K562 (cell line): ENCODE measurements around the gene KCNC3. TPM values are rescaled to one million over a fixed set of nuclear protein-coding genes. Genes with fewer than 3 reads are reported as not detected.

Experiments used
- ASH1L ChIP-seq: fragments of 450-650 bp; IDR thresholded peaks from 2 replicates; pipeline ENCODE4 v1.6.1; 2018; ENCODE audit warnings: borderline replicate concordance, mild to moderate bottlenecking, low read depth; ENCODE audit not compliant: partially characterized antibody
- ATF2 ChIP-seq: sonication (generic); formaldehyde crosslinking; IDR thresholded peaks from 2 replicates; pipeline ENCODE4 v1.8.1; 2022; ENCODE audit warnings: missing genetic modification reagents
- BACH1 ChIP-seq: fragments of 200-800 bp; sonication (Bioruptor generic); IDR thresholded peaks from 2 replicates; pipeline ENCODE4 v1.6.1; 2016; ENCODE audit warnings: missing genetic modification characterization, missing compliant biosample characterization
- ELF2 ChIP-seq: fragments of 250-450 bp; sonication (Bioruptor Pico); IDR thresholded peaks from 2 replicates; pipeline ENCODE4 v1.5.0; 2021; ENCODE audit warnings: mild to moderate bottlenecking
- EP300 ChIP-seq: IDR thresholded peaks from 2 replicates; pipeline ENCODE4 v1.6.1; 2012; ENCODE audit warnings: low read length, improper control_type of control experiment
- FOXJ2 ChIP-seq: fragments of 200-800 bp; sonication (Bioruptor generic); IDR thresholded peaks from 2 replicates; pipeline ENCODE4 v1.6.1; 2016; ENCODE audit warnings: missing genetic modification characterization, missing compliant biosample characterization
- MAFF ChIP-seq: IDR thresholded peaks from 2 replicates; pipeline ENCODE4 v1.6.1; 2012; ENCODE audit warnings: low read length, improper control_type of control experiment
- MCM2 ChIP-seq: fragments of 450-650 bp; IDR thresholded peaks from 2 replicates; pipeline ENCODE4 v1.6.1; 2017; ENCODE audit warnings: low read depth, mild to moderate bottlenecking
- MEF2D ChIP-seq: conservative IDR thresholded peaks from 2 replicates; pipeline ENCODE4 v1.6.1; 2016; ENCODE audit warnings: low read depth, missing genetic modification characterization, missing compliant biosample characterization
- MTA2 ChIP-seq: fragments of 450-650 bp; IDR thresholded peaks from 2 replicates; pipeline ENCODE4 v1.6.1; 2016; ENCODE audit warnings: low read depth
- PML ChIP-seq: IDR thresholded peaks from 2 replicates; pipeline ENCODE4 v1.6.1; 2012; ENCODE audit warnings: low read length, inconsistent platforms
- POLR2A ChIP-seq: fragments of 450-650 bp; conservative IDR thresholded peaks from 2 replicates; pipeline ENCODE4 v1.6.1; 2016
- POU5F1 ChIP-seq: fragments of 150-350 bp; IDR thresholded peaks from 2 replicates; pipeline ENCODE4 v1.6.1; 2014; ENCODE audit warnings: borderline replicate concordance, low read length, low read depth, mild to moderate bottlenecking; ENCODE audit not compliant: partially characterized antibody
- RBM22 ChIP-seq: fragments of 200-400 bp; formaldehyde crosslinking; IDR thresholded peaks from 2 replicates; pipeline ENCODE4 v1.6.1; 2018; ENCODE audit warnings: low read length, low read depth; ENCODE audit not compliant: poor library complexity, severe bottlenecking
- RFX7 ChIP-seq: fragments of 250-450 bp; sonication (Bioruptor Pico); IDR thresholded peaks from 2 replicates; pipeline ENCODE4 v1.5.1; 2021; ENCODE audit warnings: mild to moderate bottlenecking
- SLC30A9 ChIP-seq: fragments of 250-450 bp; sonication (Bioruptor Pico); IDR thresholded peaks from 2 replicates; pipeline ENCODE4 v1.8.0; 2022; ENCODE audit warnings: mild to moderate bottlenecking, moderate library complexity
- SP1 ChIP-seq: sonication (generic); formaldehyde crosslinking; IDR thresholded peaks from 2 replicates; pipeline ENCODE4 v1.8.1; 2022; ENCODE audit warnings: mild to moderate bottlenecking, missing genetic modification reagents
- SRF ChIP-seq, 2 experiments: fragments of 250-450, 450-650 bp in 1 of 2; sonication (Bioruptor Pico) in 1 of 2; sonication (generic) in 1 of 2; formaldehyde crosslinking; IDR thresholded peaks; 2 replicates each; pipeline versions ENCODE4 v1.5.0 to v1.5.1; 2020 to 2022; ENCODE audit warnings: mild to moderate bottlenecking in 1 of 2, missing genetic modification reagents in 1 of 2
- TARDBP ChIP-seq: fragments of 450-650 bp; IDR thresholded peaks from 2 replicates; pipeline ENCODE4 v1.6.1; 2016
- TFAM ChIP-seq: fragments of 250-450 bp; sonication (Bioruptor Pico); conservative IDR thresholded peaks from 2 replicates; pipeline ENCODE4 v1.5.0; 2021; ENCODE audit warnings: mild to moderate bottlenecking, moderate library complexity
- WHSC1 ChIP-seq: IDR thresholded peaks from one replicate; pipeline ENCODE4 v1.6.1; 2012; ENCODE audit warnings: low read length, control low read depth, inconsistent platforms
- ZC3H8 ChIP-seq: fragments of 450-650 bp; IDR thresholded peaks from 2 replicates; pipeline ENCODE4 v1.6.1; 2017
- ZNF668 ChIP-seq: fragments of 250-450 bp; sonication (Bioruptor Pico); IDR thresholded peaks from 2 replicates; pipeline ENCODE4 v1.8.0; 2022; ENCODE audit warnings: mild to moderate bottlenecking, inconsistent platforms
- ZNF75A ChIP-seq: fragments of 450-650 bp; formaldehyde crosslinking; IDR thresholded peaks from 2 replicates; pipeline ENCODE4 v1.4.0; 2020; ENCODE audit warnings: mild to moderate bottlenecking
- ZZZ3 ChIP-seq: fragments of 450-650 bp; IDR thresholded peaks from 2 replicates; pipeline ENCODE4 v1.6.1; 2016; ENCODE audit warnings: antibody characterized with exemption, mild to moderate bottlenecking, moderate library complexity
- polyA plus RNA-seq, 8 experiments: library from polyadenylated mRNA; depleted of rRNA in 4 of 8; stranded (reverse) in 5 of 8; unstranded in 3 of 8; fragments of >200 nt; fragmentation: Nextera tagmentation in 2 of 8; fragmentation: Illumina TruSeq in 1 of 8; extraction: Ambion mirVana in 2 of 8; extraction: Trizol in 1 of 8; gene quantifications; 2 replicates each; pipeline versions ENCODE4 v1.2.1 to v1.2.3, GENCODE V29; 2011 to 2014; ENCODE audit warnings: inconsistent platforms in 1 of 8, missing spikeins in 1 of 8
- total RNA-seq, 7 experiments: library from RNA; depleted of rRNA in 6 of 7; stranded (reverse); fragments of >200 nt in 6 of 7; fragmentation: Illumina TruSeq in 2 of 7; extraction: Trizol in 2 of 7; gene quantifications; 2 replicates each; pipeline versions ENCODE4 v1.2.1 to v1.2.3, GENCODE V29; 2011 to 2021; ENCODE audit warnings: low replicate concordance in 1 of 7
- TF ChIP-seq, protein P1 (sequence below): fragments of 450-650 bp; IDR thresholded peaks from 2 replicates; pipeline ENCODE4 v1.7.1; 2018; ENCODE audit warnings: mild to moderate bottlenecking, low read depth; ENCODE audit not compliant: partially characterized antibody
- TF ChIP-seq, protein P2 (sequence below): fragments of 250-450 bp; sonication (Bioruptor Pico); IDR thresholded peaks from 2 replicates; pipeline ENCODE4 v1.8.0; 2021; ENCODE audit warnings: mild to moderate bottlenecking, moderate library complexity

The KCNC3 gene
- total and polyA plus RNA-seq, 9 of the 15 experiments (the other 6 are each of a cell fraction or from before 2014, with no cell fraction given): 0.03 to 26.2 (median 2.0) TPM

GRCh38 chr19:50376166-50377050 lies 47.2 kb upstream of the KCNC3 start, which contains the start of gene NR1H2 (continued):
- TF ChIP-seq, protein P1, sequence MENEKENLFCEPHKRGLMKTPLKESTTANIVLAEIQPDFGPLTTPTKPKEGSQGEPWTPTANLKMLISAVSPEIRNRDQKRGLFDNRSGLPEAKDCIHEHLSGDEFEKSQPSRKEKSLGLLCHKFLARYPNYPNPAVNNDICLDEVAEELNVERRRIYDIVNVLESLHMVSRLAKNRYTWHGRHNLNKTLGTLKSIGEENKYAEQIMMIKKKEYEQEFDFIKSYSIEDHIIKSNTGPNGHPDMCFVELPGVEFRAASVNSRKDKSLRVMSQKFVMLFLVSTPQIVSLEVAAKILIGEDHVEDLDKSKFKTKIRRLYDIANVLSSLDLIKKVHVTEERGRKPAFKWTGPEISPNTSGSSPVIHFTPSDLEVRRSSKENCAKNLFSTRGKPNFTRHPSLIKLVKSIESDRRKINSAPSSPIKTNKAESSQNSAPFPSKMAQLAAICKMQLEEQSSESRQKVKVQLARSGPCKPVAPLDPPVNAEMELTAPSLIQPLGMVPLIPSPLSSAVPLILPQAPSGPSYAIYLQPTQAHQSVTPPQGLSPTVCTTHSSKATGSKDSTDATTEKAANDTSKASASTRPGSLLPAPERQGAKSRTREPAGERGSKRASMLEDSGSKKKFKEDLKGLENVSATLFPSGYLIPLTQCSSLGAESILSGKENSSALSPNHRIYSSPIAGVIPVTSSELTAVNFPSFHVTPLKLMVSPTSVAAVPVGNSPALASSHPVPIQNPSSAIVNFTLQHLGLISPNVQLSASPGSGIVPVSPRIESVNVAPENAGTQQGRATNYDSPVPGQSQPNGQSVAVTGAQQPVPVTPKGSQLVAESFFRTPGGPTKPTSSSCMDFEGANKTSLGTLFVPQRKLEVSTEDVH: peak; percentile 98
- peak; percentile 31 for TF ChIP-seq ASH1L
- TF ChIP-seq SRF (CRISPR knock-in tag; IDR thresholded peaks at IDR 0.05): peak in 1 of 2 experiments; percentile 69; a peak in 1 of 4 replicates
- TF ChIP-seq SP1 (CRISPR knock-in tag): peak; percentile 96
- TF ChIP-seq MAFF: no peak
- TF ChIP-seq WHSC1: no peak
- no peak for TF ChIP-seq POU5F1
- no peak for TF ChIP-seq ZNF75A (CRISPR knock-in tag)
- TF ChIP-seq TARDBP: peak; percentile 91
- TF ChIP-seq MTA2: no peak
- TF ChIP-seq POLR2A: peak; percentile 97
- peak; percentile 76 for TF ChIP-seq FOXJ2 (tag)
- TF ChIP-seq MEF2D (tag): no peak
- no peak for TF ChIP-seq ZZZ3
- no peak for TF ChIP-seq MCM2
- no peak for TF ChIP-seq TFAM (CRISPR knock-in tag)
- TF ChIP-seq, protein P2, sequence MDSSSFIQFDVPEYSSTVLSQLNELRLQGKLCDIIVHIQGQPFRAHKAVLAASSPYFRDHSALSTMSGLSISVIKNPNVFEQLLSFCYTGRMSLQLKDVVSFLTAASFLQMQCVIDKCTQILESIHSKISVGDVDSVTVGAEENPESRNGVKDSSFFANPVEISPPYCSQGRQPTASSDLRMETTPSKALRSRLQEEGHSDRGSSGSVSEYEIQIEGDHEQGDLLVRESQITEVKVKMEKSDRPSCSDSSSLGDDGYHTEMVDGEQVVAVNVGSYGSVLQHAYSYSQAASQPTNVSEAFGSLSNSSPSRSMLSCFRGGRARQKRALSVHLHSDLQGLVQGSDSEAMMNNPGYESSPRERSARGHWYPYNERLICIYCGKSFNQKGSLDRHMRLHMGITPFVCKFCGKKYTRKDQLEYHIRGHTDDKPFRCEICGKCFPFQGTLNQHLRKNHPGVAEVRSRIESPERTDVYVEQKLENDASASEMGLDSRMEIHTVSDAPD: no peak
- TF ChIP-seq ELF2 (CRISPR knock-in tag): peak; percentile 96
- TF ChIP-seq RBM22: peak; percentile 63
- TF ChIP-seq ZNF668: no peak
- peak; percentile 64 for TF ChIP-seq EP300
- TF ChIP-seq BACH1: no peak
- no peak for TF ChIP-seq SLC30A9 (CRISPR knock-in tag)
- TF ChIP-seq PML: peak; percentile 71
- TF ChIP-seq RFX7: no peak
- TF ChIP-seq ATF2 (CRISPR knock-in tag): no peak
- no peak for TF ChIP-seq ZC3H8
